ENCODE data around the gene IFT80. TPM values are rescaled to one million over a fixed set of nuclear protein-coding genes. Genes with fewer than 3 reads are reported as not detected.

IFT80 gene
- total RNA-seq, 1 experiment from 2014 or later = 26.3 TPM

DNA sequence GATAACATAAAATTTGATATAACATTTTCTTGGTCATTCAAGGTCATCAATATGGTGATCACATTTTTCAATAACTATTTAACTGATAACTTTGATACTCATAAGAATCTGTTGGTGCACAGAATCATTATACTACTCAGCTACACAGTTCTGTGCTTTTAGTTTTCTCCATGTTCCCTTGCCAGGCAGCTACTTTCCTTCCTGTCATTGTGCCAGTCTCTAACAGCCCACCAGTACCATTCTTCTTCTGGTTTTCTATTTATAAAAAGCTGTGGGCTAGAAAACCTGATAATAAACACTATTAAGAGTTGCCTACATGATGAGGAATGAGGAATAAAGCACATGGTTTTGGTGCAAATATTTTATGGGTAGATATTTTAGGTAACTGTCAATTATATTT, 96.2 kb downstream of the IFT80 start:
- H3K27me3 ChIP-seq (ENCODE audit: insufficient read depth, low read length) = no peaks in the 10 kb centered on the region
- no peak overlapping the region for H3K4me3 ChIP-seq (replicated peaks in 1 of 2; ENCODE audit: low read depth in 1 of 2, low read length in 2 of 2)
- intact Hi-C loops (cut with micrococcal nuclease) = no loop called here
- H3K4me1 ChIP-seq (ENCODE audit: control insufficient read depth in 1 of 2, insufficient read depth in 2 of 2, low read length in 2 of 2) = no peaks in the 10 kb centered on the region
- RAD21 ChIA-PET (ENCODE audit: low non-redundant PET in 1 of 2, low total read pairs in 2 of 2, uncharacterized antibody in 2 of 2, unreplicated experiment in 2 of 2) = no interaction called here
- ATAC-seq = no peak
- no peak overlapping the region for H2AFZ ChIP-seq (ENCODE audit: low read depth, low read length, poor library complexity, severe bottlenecking)
- DNase-seq (ENCODE audit: low read depth, low spot score) = no peak
- H3K36me3 ChIP-seq (ENCODE audit: control insufficient read depth in 1 of 2, insufficient read depth in 2 of 2, low read length in 2 of 2) = no peaks in the 10 kb centered on the region
- POLR2A ChIA-PET = no interaction called here
- TF ChIP-seq, protein P1, sequence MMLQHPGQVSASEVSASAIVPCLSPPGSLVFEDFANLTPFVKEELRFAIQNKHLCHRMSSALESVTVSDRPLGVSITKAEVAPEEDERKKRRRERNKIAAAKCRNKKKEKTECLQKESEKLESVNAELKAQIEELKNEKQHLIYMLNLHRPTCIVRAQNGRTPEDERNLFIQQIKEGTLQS (IDR thresholded peaks at IDR 0.05) = no peak
- no peak for TF ChIP-seq CBX3 (IDR thresholded peaks at IDR 0.05; ENCODE audit: low read depth)
- no peak for TF ChIP-seq POLR2A (IDR thresholded peaks at IDR 0.05; ENCODE audit: borderline replicate concordance, extremely low read depth, insufficient read depth, insufficient read length)
- no peak for TF ChIP-seq SIN3A (IDR thresholded peaks at IDR 0.05; ENCODE audit: low read depth)
- no peak for TF ChIP-seq RAD21 (IDR thresholded peaks at IDR 0.05; ENCODE audit: low read depth)
- no peak for TF ChIP-seq EZH2 (IDR thresholded peaks at IDR 0.05)
- TF ChIP-seq EGR1 (IDR thresholded peaks at IDR 0.05; ENCODE audit: low read depth) = no peak
- TF ChIP-seq, protein P2, sequence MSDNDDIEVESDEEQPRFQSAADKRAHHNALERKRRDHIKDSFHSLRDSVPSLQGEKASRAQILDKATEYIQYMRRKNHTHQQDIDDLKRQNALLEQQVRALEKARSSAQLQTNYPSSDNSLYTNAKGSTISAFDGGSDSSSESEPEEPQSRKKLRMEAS (IDR thresholded peaks at IDR 0.05) = no peak
- TF ChIP-seq, protein P3, sequence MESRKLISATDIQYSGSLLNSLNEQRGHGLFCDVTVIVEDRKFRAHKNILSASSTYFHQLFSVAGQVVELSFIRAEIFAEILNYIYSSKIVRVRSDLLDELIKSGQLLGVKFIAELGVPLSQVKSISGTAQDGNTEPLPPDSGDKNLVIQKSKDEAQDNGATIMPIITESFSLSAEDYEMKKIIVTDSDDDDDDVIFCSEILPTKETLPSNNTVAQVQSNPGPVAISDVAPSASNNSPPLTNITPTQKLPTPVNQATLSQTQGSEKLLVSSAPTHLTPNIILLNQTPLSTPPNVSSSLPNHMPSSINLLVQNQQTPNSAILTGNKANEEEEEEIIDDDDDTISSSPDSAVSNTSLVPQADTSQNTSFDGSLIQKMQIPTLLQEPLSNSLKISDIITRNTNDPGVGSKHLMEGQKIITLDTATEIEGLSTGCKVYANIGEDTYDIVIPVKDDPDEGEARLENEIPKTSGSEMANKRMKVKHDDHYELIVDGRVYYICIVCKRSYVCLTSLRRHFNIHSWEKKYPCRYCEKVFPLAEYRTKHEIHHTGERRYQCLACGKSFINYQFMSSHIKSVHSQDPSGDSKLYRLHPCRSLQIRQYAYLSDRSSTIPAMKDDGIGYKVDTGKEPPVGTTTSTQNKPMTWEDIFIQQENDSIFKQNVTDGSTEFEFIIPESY (IDR thresholded peaks at IDR 0.05; ENCODE audit: extremely low read depth, insufficient replicate concordance, low read length) = no peak
- no peak for TF ChIP-seq JUND (IDR thresholded peaks at IDR 0.05)
- TF ChIP-seq ELF1 (IDR thresholded peaks at IDR 0.05; ENCODE audit: borderline replicate concordance, low read depth) = no peak
- no peak for TF ChIP-seq TCF7L2 (IDR thresholded peaks at IDR 0.05; ENCODE audit: borderline replicate concordance, extremely low read depth, insufficient read depth, insufficient read length)
- no peak for TF ChIP-seq ZNF274 (IDR thresholded peaks at IDR 0.05; ENCODE audit: low read depth, low read length)
- TF ChIP-seq CEBPB (IDR thresholded peaks at IDR 0.05; ENCODE audit: low read depth) = no peak
- no peak for TF ChIP-seq ZFX (IDR thresholded peaks at IDR 0.05)
- TF ChIP-seq SRF (IDR thresholded peaks at IDR 0.05; ENCODE audit: low read depth) = no peak
- TF ChIP-seq SP1 (IDR thresholded peaks at IDR 0.05; ENCODE audit: low read depth) = no peak
- TF ChIP-seq, protein P4, sequence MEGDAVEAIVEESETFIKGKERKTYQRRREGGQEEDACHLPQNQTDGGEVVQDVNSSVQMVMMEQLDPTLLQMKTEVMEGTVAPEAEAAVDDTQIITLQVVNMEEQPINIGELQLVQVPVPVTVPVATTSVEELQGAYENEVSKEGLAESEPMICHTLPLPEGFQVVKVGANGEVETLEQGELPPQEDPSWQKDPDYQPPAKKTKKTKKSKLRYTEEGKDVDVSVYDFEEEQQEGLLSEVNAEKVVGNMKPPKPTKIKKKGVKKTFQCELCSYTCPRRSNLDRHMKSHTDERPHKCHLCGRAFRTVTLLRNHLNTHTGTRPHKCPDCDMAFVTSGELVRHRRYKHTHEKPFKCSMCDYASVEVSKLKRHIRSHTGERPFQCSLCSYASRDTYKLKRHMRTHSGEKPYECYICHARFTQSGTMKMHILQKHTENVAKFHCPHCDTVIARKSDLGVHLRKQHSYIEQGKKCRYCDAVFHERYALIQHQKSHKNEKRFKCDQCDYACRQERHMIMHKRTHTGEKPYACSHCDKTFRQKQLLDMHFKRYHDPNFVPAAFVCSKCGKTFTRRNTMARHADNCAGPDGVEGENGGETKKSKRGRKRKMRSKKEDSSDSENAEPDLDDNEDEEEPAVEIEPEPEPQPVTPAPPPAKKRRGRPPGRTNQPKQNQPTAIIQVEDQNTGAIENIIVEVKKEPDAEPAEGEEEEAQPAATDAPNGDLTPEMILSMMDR (IDR thresholded peaks at IDR 0.05 in 2 of 3, conservative IDR thresholded peaks at IDR 0.05 in 1 of 3; ENCODE audit: borderline replicate concordance in 1 of 3, insufficient read depth in 1 of 3, low read depth in 2 of 3, low read length in 2 of 3) = no peak
- BruUV-seq (replicated peaks) = no TSS peak
- CTCF ChIA-PET = no interaction called here
- no peak overlapping the region for H3K9ac ChIP-seq (ENCODE audit: low read length)
- H3K9me3 ChIP-seq (ENCODE audit: control insufficient read depth in 1 of 2, insufficient read depth in 1 of 2, low read depth in 1 of 2, low read length in 2 of 2) = no peaks in the 10 kb centered on the region
- no peaks in the 10 kb centered on the region for H3K79me2 ChIP-seq (ENCODE audit: insufficient read depth, low read length)
- no peaks in the 10 kb centered on the region for H3K9me2 ChIP-seq (ENCODE audit: insufficient read depth)
- no peak overlapping the region for H3K27ac ChIP-seq (ENCODE audit: low read depth, low read length)
- H4K20me1 ChIP-seq (ENCODE audit: insufficient read depth) = no peaks in the 10 kb centered on the region
- H3K4me2 ChIP-seq (ENCODE audit: low read length) = no peak overlapping the region

All from HCT116 (cell line).